Choroid plexus epithelial cell (primary cell): ENCODE results near the gene TNFAIP2.
"Not testable (repeated sequence)": the region's sequence is repeated elsewhere in the genome, so short reads cannot be mapped to it uniquely, and the experiment has no call there.

ENCODE experiments used
- DNase-seq: peaks from one replicate; pipeline ENCODE4 v3.0.0-alpha.2; 2010; ENCODE audit warnings: low read depth
- H3K4me3 ChIP-seq: 2 replicates; pipeline ENCODE4 v1.5.1; 2011; ENCODE audit warnings: low read depth, mild to moderate bottlenecking, control low read depth, low read length, moderate library complexity
- CTCF ChIP-seq: conservative IDR thresholded peaks from 2 replicates; pipeline ENCODE4 v1.5.1; 2011; ENCODE audit warnings: low read depth, mild to moderate bottlenecking, control low read depth, inconsistent platforms, low read length, moderate library complexity

The TNFAIP2 gene

GRCh38 chr14:103169954-103170353 lies 46.7 kb downstream of the TNFAIP2 start:
- TF ChIP-seq CTCF: no peak
- DNase-seq: no peak
- H3K4me3 ChIP-seq: no peak overlapping the region

GRCh38 chr14:103171206-103171605 lies 47.9 kb downstream of the TNFAIP2 start:
- DNase-seq, H3K4me3 ChIP-seq: not testable (repeated sequence)

GRCh38 chr14:103172921-103173320 lies 49.7 kb downstream of the TNFAIP2 start:
- no peak for DNase-seq
- no peak for TF ChIP-seq CTCF
- H3K4me3 ChIP-seq: no peak overlapping the region

GRCh38 chr14:103173887-103174286 lies 50.6 kb downstream of the TNFAIP2 start:
- H3K4me3 ChIP-seq: not testable (repeated sequence)

GRCh38 chr14:103176176-103176575 lies 52.9 kb downstream of the TNFAIP2 start:
- not testable (repeated sequence) for H3K4me3 ChIP-seq, DNase-seq

More at GRCh38 chr14:103173887-103174286, 50.6 kb downstream of the TNFAIP2 start:
- not testable (repeated sequence) for DNase-seq

GRCh38 chr14:103177376-103177775 lies 54.1 kb downstream of the TNFAIP2 start:
- DNase-seq: no peak
- no peak for TF ChIP-seq CTCF
- H3K4me3 ChIP-seq: no peak overlapping the region

GRCh38 chr14:103178521-103178920 lies 55.3 kb downstream of the TNFAIP2 start:
- no peak for DNase-seq
- no peak overlapping the region for H3K4me3 ChIP-seq
- TF ChIP-seq CTCF: no peak

GRCh38 chr14:103179094-103179493 lies 55.8 kb downstream of the TNFAIP2 start:
- no peak overlapping the region for H3K4me3 ChIP-seq
- DNase-seq: no peak
- TF ChIP-seq CTCF: no peak

- no peak for DNase-seq
- no peak for TF ChIP-seq CTCF
- H3K4me3 ChIP-seq: no peak overlapping the region
Measured at GRCh38 chr14:103180331-103180730, 57.1 kb downstream of the TNFAIP2 start.
